GM23248 (cell line): Measurements from ENCODE around the gene GPT2. TPM values are rescaled to one million over a fixed set of nuclear protein-coding genes. Genes with fewer than 3 reads are reported as not detected.

Experiments used
- DNase-seq: peaks from one replicate; pipeline ENCODE4 v3.0.0-alpha.2; 2015
- H2AFZ ChIP-seq: fragments of 200-600 bp; sonication (generic); 2 replicates; pipeline ENCODE4 v1.6.1; 2016; ENCODE audit warnings: antibody characterized with exemption
- H3F3A ChIP-seq: fragments of 200-600 bp; sonication (generic); 2 replicates; pipeline ENCODE4 v1.6.1; 2016; ENCODE audit warnings: mild to moderate bottlenecking, antibody characterized with exemption, mixed run types; ENCODE audit not compliant: insufficient read depth
- H3K27ac ChIP-seq: fragments of 200-600 bp; sonication (generic); 2 replicates; pipeline ENCODE4 v1.5.1; 2016; ENCODE audit warnings: mild to moderate bottlenecking
- H3K27me3 ChIP-seq: fragments of 200-600 bp; sonication (generic); replicated peaks from 2 replicates; pipeline ENCODE4 v1.6.1; 2016; ENCODE audit warnings: mild to moderate bottlenecking; ENCODE audit not compliant: insufficient read depth
- H3K36me3 ChIP-seq: fragments of 200-600 bp; sonication (generic); 2 replicates; pipeline ENCODE4 v1.6.1; 2016; ENCODE audit warnings: low read depth, mild to moderate bottlenecking
- H3K4me1 ChIP-seq: fragments of 200-600 bp; sonication (generic); 2 replicates; pipeline ENCODE4 v1.6.1; 2016; ENCODE audit warnings: mild to moderate bottlenecking; ENCODE audit not compliant: insufficient read depth
- H3K4me2 ChIP-seq: fragments of 200-600 bp; sonication (generic); one replicate; pipeline ENCODE4 v1.6.1; 2016; ENCODE audit warnings: mild to moderate bottlenecking; ENCODE audit not compliant: unreplicated experiment
- H3K4me3 ChIP-seq: fragments of 200-600 bp; sonication (generic); 2 replicates; pipeline ENCODE4 v1.5.1; 2016; ENCODE audit warnings: mild to moderate bottlenecking
- H3K79me2 ChIP-seq: fragments of 200-600 bp; sonication (generic); 2 replicates; pipeline ENCODE4 v1.6.1; 2016; ENCODE audit warnings: mild to moderate bottlenecking; ENCODE audit not compliant: insufficient read depth
- H3K9ac ChIP-seq: fragments of 200-600 bp; sonication (generic); 2 replicates; pipeline ENCODE4 v1.6.1; 2016; ENCODE audit warnings: mild to moderate bottlenecking
- H3K9me2 ChIP-seq: fragments of 200-600 bp; sonication (generic); 2 replicates; pipeline ENCODE4 v1.6.1; 2016; ENCODE audit warnings: mixed run types, mild to moderate bottlenecking, moderate library complexity; ENCODE audit not compliant: insufficient read depth
- H3K9me3 ChIP-seq: fragments of 200-600 bp; sonication (generic); one replicate; pipeline ENCODE4 v1.6.1; 2017; ENCODE audit warnings: low read depth
- H4K20me1 ChIP-seq: fragments of 200-600 bp; sonication (generic); 2 replicates; pipeline ENCODE4 v1.6.0; 2016; ENCODE audit not compliant: insufficient read depth
- EZH2 ChIP-seq: fragments of 200-600 bp; sonication (generic); IDR thresholded peaks from 2 replicates; pipeline ENCODE4 v1.6.1; 2018; ENCODE audit warnings: antibody characterized with exemption, mild to moderate bottlenecking; ENCODE audit not compliant: insufficient read depth, poor library complexity, severe bottlenecking
- EZH2phosphoT487 ChIP-seq: fragments of 200-600 bp; sonication (generic); IDR thresholded peaks from 2 replicates; pipeline ENCODE4 v1.6.1; 2018; ENCODE audit warnings: antibody characterized with exemption, moderate library complexity, mild to moderate bottlenecking, low read depth; ENCODE audit not compliant: insufficient read depth
- WGBS, 2 experiments: methylation state at CpG; one replicate each; pipeline ENCODE4 v1.1.6; 2015 to 2017; ENCODE audit warnings: low lambda C conversion rate in 2 of 2, low coverage in 1 of 2; ENCODE audit errors: missing lambda C conversion rate in 2 of 2; 5-methylcytosine and 5-hydroxymethylcytosine counted together
- in situ Hi-C: fragments of 300-500 bp; cut with MboI; formaldehyde crosslinking; loops from 2 replicates; pipeline ENCODE4 v1.15.0; 2020
- polyA plus RNA-seq: library from polyadenylated mRNA; unstranded; fragments of >200 nt; fragmentation: Nextera tagmentation; extraction: Ambion mirVana; gene quantifications from 2 replicates; pipeline ENCODE4 v1.2.1, GENCODE V29; 2016
- total RNA-seq: library from RNA; depleted of rRNA; stranded (reverse); fragments of >200 nt; shearing (Covaris generic); gene quantifications from 2 replicates; pipeline ENCODE4 v1.2.3, GENCODE V29; 2014

Gene GPT2
- total and polyA plus RNA-seq, 2 experiments from 2014 or later: 26.9 to 33.7 TPM

GRCh38 chr16:46920402-46921068, 36.4 kb downstream of the GPT2 start:
- in situ Hi-C loops: no loop called here
- Histone ChIP-seq H2AFZ (no peak overlapping the region), H3K27ac (no peak overlapping the region), H3K9me2 (no peaks in the 10 kb centered on the region), H3K4me3 (no peak overlapping the region), H3K9me3 (no peaks in the 10 kb centered on the region), H3K9ac (no peak overlapping the region), H3K4me1 (no peaks in the 10 kb centered on the region), H3K36me3 (peaks cover 21% of the 10 kb centered on the region; the same call in 1 of the 2 replicates), H3K27me3 (no peaks in the 10 kb centered on the region), H3K79me2 (no peaks in the 10 kb centered on the region), H3F3A (no peaks in the 10 kb centered on the region), H3K4me2 (no peak overlapping the region), H4K20me1 (no peaks in the 10 kb centered on the region)
- 79 to 83% methylated on average over 9 of the region's 9 CpGs for WGBS, 2 experiments
- no peak for DNase-seq
- TF ChIP-seq EZH2 (no peak), EZH2phosphoT487 (no peak)

- Histone ChIP-seq H3K4me1 (no peaks in the 10 kb centered on the region), H3K9me3 (no peaks in the 10 kb centered on the region), H3K79me2 (no peaks in the 10 kb centered on the region), H3K4me3 (no peak overlapping the region), H4K20me1 (no peaks in the 10 kb centered on the region), H3K36me3 (peaks cover 21% of the 10 kb centered on the region; the same call in 1 of the 2 replicates), H3K9me2 (no peaks in the 10 kb centered on the region), H3K27ac (no peak overlapping the region), H2AFZ (no peak overlapping the region), H3F3A (no peaks in the 10 kb centered on the region), H3K4me2 (no peak overlapping the region), H3K27me3 (no peaks in the 10 kb centered on the region), H3K9ac (no peak overlapping the region)
- 95 to 97% methylated on average over 10 of the region's 10 CpGs for WGBS, 2 experiments
- in situ Hi-C loops: no loop called here
- TF ChIP-seq EZH2: no peak
- no peak for TF ChIP-seq EZH2phosphoT487
- no peak for DNase-seq
Measured at GRCh38 chr16:46922239-46922638, 38.1 kb downstream of the GPT2 start.

GRCh38 chr16:46923513-46924295, 39.5 kb downstream of the GPT2 start:
- no peak overlapping the region for H3K9ac ChIP-seq
- H3K79me2 ChIP-seq: no peaks in the 10 kb centered on the region
- H3K27me3 ChIP-seq: no peaks in the 10 kb centered on the region
- TF ChIP-seq EZH2 (no peak), EZH2phosphoT487 (no peak)
- DNase-seq: peak; percentile 11
- H3K4me1 ChIP-seq: no peaks in the 10 kb centered on the region
- no peak overlapping the region for H3K27ac ChIP-seq
- peaks cover 21% of the 10 kb centered on the region; the same call in 1 of the 2 replicates for H3K36me3 ChIP-seq
- no peaks in the 10 kb centered on the region for H3K9me2 ChIP-seq
- no peak overlapping the region for H3K4me3 ChIP-seq
- WGBS, 2 experiments: 81% methylated on average over 19 of the region's 19 CpGs
- no peaks in the 10 kb centered on the region for H3F3A ChIP-seq
- H4K20me1 ChIP-seq: no peaks in the 10 kb centered on the region
- H3K4me2 ChIP-seq: no peak overlapping the region
- H3K9me3 ChIP-seq: no peaks in the 10 kb centered on the region
- no peak overlapping the region for H2AFZ ChIP-seq
- in situ Hi-C loops: no loop called here

GRCh38 chr16:46924402-46924801, 40.2 kb downstream of the GPT2 start:
- 91 to 93% methylated on average over 6 of the region's 6 CpGs for WGBS, 2 experiments
- in situ Hi-C loops: no loop called here
- TF ChIP-seq EZH2phosphoT487 (no peak), EZH2 (no peak)
- Histone ChIP-seq H2AFZ (no peak overlapping the region), H3K4me2 (no peak overlapping the region), H3K27ac (no peak overlapping the region), H3K4me3 (no peak overlapping the region), H3K9ac (no peak overlapping the region), H3K9me2 (no peaks in the 10 kb centered on the region), H3F3A (no peaks in the 10 kb centered on the region), H3K4me1 (no peaks in the 10 kb centered on the region), H3K27me3 (no peaks in the 10 kb centered on the region), H3K79me2 (no peaks in the 10 kb centered on the region), H3K36me3 (peaks cover 25% of the 10 kb centered on the region; the same call in 1 of the 2 replicates), H3K9me3 (no peaks in the 10 kb centered on the region), H4K20me1 (no peaks in the 10 kb centered on the region)
- no peak for DNase-seq
